Measurements from ENCODE around the gene ITGA8. TPM values are rescaled to one million over a fixed set of nuclear protein-coding genes. Genes with fewer than 3 reads are reported as not detected.

Gene ITGA8
- total and polyA plus RNA-seq, 2 of the 4 experiments (the other 2 are of a cell fraction): under 0.01 to 0.02 TPM

GRCh38 chr10:15678851-15679250, 40.9 kb downstream of the ITGA8 start:
- ChIA-PET POLR2A (ENCODE audit: unreplicated experiment) (no interaction called here), CTCF (no interaction called here)
- no peak overlapping the region for H3K14ac ChIP-seq (replicated peaks; ENCODE audit: low read depth, low read length)
- H2AK5ac ChIP-seq (ENCODE audit: low read depth, low read length): no peak overlapping the region
- no TSS peak for BruUV-seq (replicated peaks)
- no peaks in the 10 kb centered on the region for H3K4me1 ChIP-seq (ENCODE audit: control insufficient read depth, insufficient read depth, low read length)
- TF ChIP-seq CTCF (conservative IDR thresholded peaks at IDR 0.05; ENCODE audit: low read depth, low read length) (no peak), RAD21 (IDR thresholded peaks at IDR 0.05; ENCODE audit: low read length) (no peak), RFX5 (IDR thresholded peaks at IDR 0.05; ENCODE audit: low read depth, low read length) (no peak), SMC3 (IDR thresholded peaks at IDR 0.05; ENCODE audit: low read depth, low read length) (no peak), BHLHE40 (IDR thresholded peaks at IDR 0.05; ENCODE audit: low read depth, low read length) (no peak), ELK1 (IDR thresholded peaks at IDR 0.05; ENCODE audit: borderline replicate concordance, low read depth, low read length) (no peak), CHD1 (IDR thresholded peaks at IDR 0.05; ENCODE audit: low read depth, low read length) (no peak), USF2 (IDR thresholded peaks at IDR 0.05; ENCODE audit: low read depth, low read length) (no peak), FOS (IDR thresholded peaks at IDR 0.05; ENCODE audit: low read depth, low read length) (no peak), POLR2A (IDR thresholded peaks at IDR 0.05; ENCODE audit: low read depth, low read length) (no peak), NFE2L2 (IDR thresholded peaks at IDR 0.05; ENCODE audit: low read depth, low read length) (no peak), MAZ (IDR thresholded peaks at IDR 0.05; ENCODE audit: borderline replicate concordance, low read depth, low read length) (no peak), RCOR1 (IDR thresholded peaks at IDR 0.05; ENCODE audit: insufficient replicate concordance, low read length) (no peak), MXI1 (IDR thresholded peaks at IDR 0.05; ENCODE audit: borderline replicate concordance, low read depth, low read length) (no peak), CEBPB (IDR thresholded peaks at IDR 0.05; ENCODE audit: low read depth, low read length) (no peak), MAFK (IDR thresholded peaks at IDR 0.05; ENCODE audit: low read depth, low read length) (no peak)
- dilution Hi-C loops (cut with HindIII; ENCODE audit: low sequenced_read_pairs, unreplicated experiment) (no loop called here), in situ Hi-C loops (cut with MboI; ENCODE audit: low sequenced_read_pairs) (no loop called here), intact Hi-C loops (cut with micrococcal nuclease) (no loop called here)
- H3K79me1 ChIP-seq (ENCODE audit: low read depth in 1 of 2, low read length in 2 of 2): no peaks in the 10 kb centered on the region
- no peaks in the 10 kb centered on the region for H3K9me3 ChIP-seq (ENCODE audit: control insufficient read depth, insufficient read depth, low read length)
- WGBS, 2 experiments (ENCODE audit: extremely low coverage in 2 of 2, insufficient read length in 1 of 2): 21% methylated on average over 2 of the region's 3 CpGs; no CpG with 5 or more reads in 1 of the 2 experiments
- H3K56ac ChIP-seq (ENCODE audit: extremely low read depth, insufficient read depth, low read length): no peak overlapping the region
- no peak overlapping the region for H3K9ac ChIP-seq (ENCODE audit: low read depth, low read length)
- no peak overlapping the region for H3K18ac ChIP-seq (ENCODE audit: low read depth, low read length)
- no peak for ATAC-seq (ENCODE audit: low read depth)
- no peaks in the 10 kb centered on the region for H3K36me3 ChIP-seq (ENCODE audit: control insufficient read depth, insufficient read depth, low read length)
- no peak overlapping the region for H2AFZ ChIP-seq (replicated peaks; ENCODE audit: low read length, poor library complexity)
- H3K27ac ChIP-seq (ENCODE audit: insufficient read depth, low read length): no peak overlapping the region
- no peak overlapping the region for H4K91ac ChIP-seq (ENCODE audit: insufficient read depth, low read depth, low read length)
- H2BK120ac ChIP-seq (ENCODE audit: low read depth, low read length): no peak overlapping the region
- no peak overlapping the region for H3K4me3 ChIP-seq (ENCODE audit: insufficient read depth, low read depth, low read length)
- no peak overlapping the region for H2BK20ac ChIP-seq (ENCODE audit: low read depth, low read length)
- no peak overlapping the region for H3K4ac ChIP-seq (ENCODE audit: low read depth, low read length)
- no peaks in the 10 kb centered on the region for H4K20me1 ChIP-seq (ENCODE audit: insufficient read depth, low read length)
- DNase-seq: no peak
- H2BK5ac ChIP-seq (ENCODE audit: low read depth, low read length, poor library complexity, severe bottlenecking): no peak overlapping the region
- H4K5ac ChIP-seq (ENCODE audit: low read depth, low read length): no peak overlapping the region
- no peak overlapping the region for H3K4me2 ChIP-seq (ENCODE audit: low read depth, low read length)
- no peaks in the 10 kb centered on the region for H3K27me3 ChIP-seq (ENCODE audit: control insufficient read depth, insufficient read depth, low read length)
- H4K8ac ChIP-seq (ENCODE audit: low read depth in 2 of 2, low read length in 2 of 2): no peak overlapping the region
- no peak overlapping the region for H2BK15ac ChIP-seq (ENCODE audit: low read depth, low read length)
- H3K23ac ChIP-seq (ENCODE audit: low read depth, low read length): no peak overlapping the region
- 0 out of 2 replicates have a peak, but pooled peaks cover 3% of the 10 kb centered on the region for H3K9me1 ChIP-seq (ENCODE audit: insufficient read depth, low read length)
- H2AK9ac ChIP-seq (replicated peaks; ENCODE audit: low read depth, low read length, poor library complexity): no peak overlapping the region
